GM23338 (cell line): ENCODE data around the gene GRIK4. TPM values are rescaled to one million over a fixed set of nuclear protein-coding genes. Genes with fewer than 3 reads are reported as not detected.

ENCODE experiments used
- ATAC-seq: fragments of 200-7000 bp; cut with Tn5 transposase; 3 replicates; pipeline ENCODE4 v1.9.1; 2020
- DNase-seq: peaks from one replicate; pipeline ENCODE4 v3.0.0-alpha.2; 2015; ENCODE audit warnings: low spot score
- H2AFZ ChIP-seq: fragments of 200-600 bp; sonication (generic); 2 replicates; pipeline ENCODE4 v1.8.0; 2016; ENCODE audit warnings: antibody characterized with exemption, mild to moderate bottlenecking, moderate library complexity
- H3F3A ChIP-seq: fragments of 200-600 bp; sonication (generic); replicated peaks from 2 replicates; pipeline ENCODE4 v1.8.0; 2017; ENCODE audit warnings: antibody characterized with exemption, mixed run types, low read depth
- H3K27ac ChIP-seq: fragments of 200-600 bp; sonication (generic); 2 replicates; pipeline ENCODE4 v1.6.1; 2016; ENCODE audit warnings: low read depth
- H3K27me3 ChIP-seq: fragments of 200-600 bp; sonication (generic); 2 replicates; pipeline ENCODE4 v1.8.0; 2016; ENCODE audit warnings: mild to moderate bottlenecking, mixed run types, moderate library complexity; ENCODE audit not compliant: insufficient read depth
- H3K36me3 ChIP-seq: fragments of 200-600 bp; sonication (generic); 2 replicates; pipeline ENCODE4 v1.8.0; 2016; ENCODE audit warnings: mild to moderate bottlenecking; ENCODE audit not compliant: insufficient read depth
- H3K4me1 ChIP-seq: fragments of 200-600 bp; sonication (generic); 2 replicates; pipeline ENCODE4 v1.8.0; 2016; ENCODE audit warnings: mild to moderate bottlenecking, moderate library complexity; ENCODE audit not compliant: insufficient read depth
- H3K4me2 ChIP-seq: fragments of 200-600 bp; sonication (generic); 2 replicates; pipeline ENCODE4 v1.7.1; 2017; ENCODE audit warnings: mixed run types
- H3K4me3 ChIP-seq: fragments of 200-600 bp; sonication (generic); 2 replicates; pipeline ENCODE4 v1.6.1; 2016; ENCODE audit warnings: mixed run types
- H3K79me2 ChIP-seq: fragments of 200-600 bp; sonication (generic); replicated peaks from 2 replicates; pipeline ENCODE4 v1.8.0; 2017; ENCODE audit warnings: mild to moderate bottlenecking; ENCODE audit not compliant: insufficient read depth
- H3K9me2 ChIP-seq: fragments of 200-600 bp; sonication (generic); 2 replicates; pipeline ENCODE4 v1.8.0; 2017; ENCODE audit not compliant: insufficient read depth
- H4K20me1 ChIP-seq: fragments of 200-600 bp; sonication (generic); replicated peaks from 2 replicates; pipeline ENCODE4 v1.8.0; 2017; ENCODE audit warnings: mild to moderate bottlenecking; ENCODE audit not compliant: insufficient read depth
- H3K27ac Mint-ChIP-seq: 2 replicates; pipeline ENCODE4 v1.8.0; 2020; ENCODE audit warnings: inconsistent platforms, mild to moderate bottlenecking, moderate library complexity, mixed read lengths
- H3K27me3 Mint-ChIP-seq: 3 replicates; pipeline ENCODE4 v1.8.0; 2022; ENCODE audit warnings: low read depth, mild to moderate bottlenecking, moderate library complexity, mixed read lengths, inconsistent platforms; ENCODE audit not compliant: insufficient read depth, poor library complexity
- H3K36me3 Mint-ChIP-seq: 3 replicates; pipeline ENCODE4 v1.8.0; 2021; ENCODE audit warnings: low read depth, mild to moderate bottlenecking, inconsistent platforms, moderate library complexity, mixed read lengths
- H3K4me1 Mint-ChIP-seq: 3 replicates; pipeline ENCODE4 v1.8.0; 2020; ENCODE audit warnings: mild to moderate bottlenecking, inconsistent platforms, mixed read lengths
- H3K4me3 Mint-ChIP-seq: 3 replicates; pipeline ENCODE4 v1.8.0; 2021; ENCODE audit warnings: moderate library complexity, mild to moderate bottlenecking, inconsistent platforms, mixed read lengths
- H3K9me3 Mint-ChIP-seq: 3 replicates; pipeline ENCODE4 v1.8.0; 2020; ENCODE audit warnings: moderate library complexity, mild to moderate bottlenecking, inconsistent platforms, mixed read lengths
- CREB1 ChIP-seq: fragments of 250-450 bp; sonication (Bioruptor Pico); IDR thresholded peaks from 2 replicates; pipeline ENCODE4 v1.5.0; 2020; ENCODE audit warnings: low read depth, mild to moderate bottlenecking, moderate library complexity
- EZH2 ChIP-seq: fragments of 200-600 bp; sonication (generic); IDR thresholded peaks from one replicate; pipeline ENCODE4 v1.8.0; 2017; ENCODE audit warnings: antibody characterized with exemption, mild to moderate bottlenecking, low read depth; ENCODE audit not compliant: unreplicated experiment
- JUNB ChIP-seq: IDR thresholded peaks from one replicate; pipeline ENCODE4 v1.6.1; 2016; ENCODE audit warnings: antibody characterized with exemption; ENCODE audit not compliant: unreplicated experiment
- REST ChIP-seq: IDR thresholded peaks from one replicate; pipeline ENCODE4 v1.6.1; 2018; ENCODE audit warnings: antibody characterized with exemption; ENCODE audit not compliant: unreplicated experiment
- ZNF331 ChIP-seq: fragments of 250-450 bp; sonication (Bioruptor Pico); IDR thresholded peaks from 2 replicates; pipeline ENCODE4 v1.5.0; 2020; ENCODE audit warnings: low read depth, mild to moderate bottlenecking, moderate library complexity
- ZNF462 ChIP-seq: fragments of 250-450 bp; sonication (Bioruptor Pico); IDR thresholded peaks from 2 replicates; pipeline ENCODE4 v1.5.0; 2020; ENCODE audit warnings: mild to moderate bottlenecking, moderate library complexity
- polyA plus RNA-seq: library from polyadenylated mRNA; unstranded; fragments of >200 nt; fragmentation: Nextera tagmentation; extraction: Ambion mirVana; gene quantifications from 2 replicates; pipeline ENCODE4 v1.2.1, GENCODE V29; 2016
- total RNA-seq: library from RNA; depleted of rRNA; stranded (reverse); fragments of >200 nt; shearing (Covaris generic); gene quantifications from 2 replicates; pipeline ENCODE4 v1.2.3, GENCODE V29; 2014

GRIK4 gene
- total and polyA plus RNA-seq, 2 experiments from 2014 or later, result 0.63 to 2.2 TPM

GRCh38 chr11:121032546-121032945 is 521.0 kb downstream of the GRIK4 start (continued):
- TF ChIP-seq ZNF462 (CRISPR knock-in tag), result no peak
- no peak for TF ChIP-seq REST

- no peak for DNase-seq
- no peak overlapping the region for H3K27ac Mint-ChIP-seq
- Histone ChIP-seq H3K4me1 (peaks cover 10% of the 10 kb centered on the region), H3K27ac (no peak overlapping the region), H3K9me2 (no peaks in the 10 kb centered on the region), H3K27me3 (no peaks in the 10 kb centered on the region), H3K4me2 (no peak overlapping the region), H3K36me3 (no peaks in the 10 kb centered on the region), H3F3A (no peaks in the 10 kb centered on the region), H3K79me2 (peaks cover 72% of the 10 kb centered on the region), H4K20me1 (peaks cover 2% of the 10 kb centered on the region; the same call in 1 of the 2 replicates), H3K4me3 (no peak overlapping the region), H2AFZ (no peak overlapping the region)
- ATAC-seq, result no peak
- H3K36me3 Mint-ChIP-seq, result no peaks in the 10 kb centered on the region
- TF ChIP-seq JUNB (no peak), EZH2 (no peak), CREB1 (no peak), ZNF331 (CRISPR knock-in tag) (no peak)
- no peaks in the 10 kb centered on the region for H3K9me3 Mint-ChIP-seq
- H3K4me1 Mint-ChIP-seq, result peaks cover 24% of the 10 kb centered on the region
- peaks cover 2% of the 10 kb centered on the region for H3K27me3 Mint-ChIP-seq
- no peak overlapping the region for H3K4me3 Mint-ChIP-seq
Observed at GRCh38 chr11:121033635-121034034, 522.1 kb downstream of the GRIK4 start.
